Stimulated activated naive CD8-positive, alpha-beta T cell treated with anti-CD3 and anti-CD28 coated beads, Interleukin-15, Interleukin-2, amounts not matched to agents 100 U/mL and 50 U/mL, for 24 hours (primary cell): ENCODE measurements around the gene DRC3.
"Not testable (repeated sequence)": the region's sequence is repeated elsewhere in the genome, so short reads cannot be mapped to it uniquely, and the experiment has no call there.

Source experiments
- ATAC-seq: fragments of 150-1000 bp; cut with Tn5 transposase; one replicate; pipeline ENCODE4 v1.10.0; 2021
- DNase-seq: peaks from one replicate; pipeline ENCODE4 v3.0.0; 2021

DRC3 gene

DNA sequence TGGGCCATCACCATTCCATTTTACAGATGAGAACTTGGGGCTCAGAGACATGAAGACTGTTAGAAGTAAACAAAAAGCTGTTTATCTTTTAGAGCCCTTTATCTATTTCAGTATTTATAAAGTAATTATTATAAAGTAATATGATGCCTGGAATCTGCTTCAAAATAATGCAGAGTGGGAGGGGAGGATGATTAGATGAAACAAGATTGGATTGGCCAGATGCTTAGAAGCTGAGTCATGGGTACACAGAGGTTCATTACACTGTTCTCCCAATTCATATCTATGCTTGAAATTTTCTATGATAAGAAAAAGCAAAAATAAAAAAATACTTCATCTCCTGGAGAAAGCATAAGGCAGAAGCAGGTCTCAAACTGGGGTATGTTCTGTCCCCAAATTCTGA lies 29.8 kb upstream of the DRC3 start:
- no peak for ATAC-seq
- no peak for DNase-seq

DNA sequence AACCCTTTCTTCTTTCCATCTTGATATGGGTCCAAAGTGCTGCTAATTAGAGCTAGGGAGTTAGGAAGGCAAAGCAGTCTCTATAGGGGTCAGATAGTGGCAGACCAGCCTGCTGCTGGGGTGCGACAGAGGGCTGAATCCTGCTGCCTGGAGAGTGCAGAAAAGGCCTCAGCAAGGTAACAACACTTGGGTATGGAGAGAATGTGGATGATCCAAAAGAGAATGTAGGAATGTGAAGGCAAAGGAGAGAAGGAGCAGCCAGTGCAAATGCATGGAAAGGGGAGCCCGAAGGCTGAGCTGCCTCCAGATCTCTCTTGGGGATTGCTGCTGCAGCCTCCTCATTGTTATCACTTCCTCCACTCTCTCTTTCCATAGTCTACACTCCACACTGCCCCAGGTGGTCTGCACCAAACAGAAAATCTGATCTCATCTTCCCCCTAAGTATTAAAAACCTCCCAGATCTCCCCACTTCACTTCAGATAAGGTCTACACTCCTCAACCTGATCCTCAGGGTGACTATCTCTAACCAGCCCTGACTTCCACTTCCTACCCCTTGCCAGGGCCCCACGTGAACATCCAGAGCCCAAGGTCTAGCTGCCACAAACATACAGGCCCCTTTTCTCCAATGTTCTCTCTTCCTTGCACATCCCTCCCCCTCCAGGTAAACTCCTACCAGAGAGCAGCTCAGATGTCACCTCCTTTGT lies 29.2 kb upstream of the DRC3 start:
- DNase-seq (no peak), ATAC-seq (no peak)

DNA sequence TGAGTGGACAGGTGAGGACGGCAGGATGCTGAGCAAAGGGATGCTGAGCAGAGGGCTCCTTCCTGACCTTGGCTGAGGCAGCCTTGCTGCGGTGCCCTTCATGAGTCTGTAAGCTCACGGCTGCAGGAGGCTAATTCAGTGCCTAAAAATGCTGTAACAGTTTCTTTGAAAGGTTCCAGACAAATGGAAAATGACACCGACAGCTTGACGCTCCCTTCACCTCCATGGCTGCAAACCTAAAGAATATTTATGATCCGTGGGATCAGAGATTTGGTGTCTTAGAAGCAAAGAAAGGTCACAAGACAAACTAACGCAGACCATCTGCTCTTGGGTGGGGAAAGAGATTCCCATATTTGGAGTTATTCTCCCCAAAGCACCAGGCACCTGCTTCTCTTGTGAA lies 28.4 kb upstream of the DRC3 start:
- no peak for DNase-seq
- ATAC-seq: no peak

DNA sequence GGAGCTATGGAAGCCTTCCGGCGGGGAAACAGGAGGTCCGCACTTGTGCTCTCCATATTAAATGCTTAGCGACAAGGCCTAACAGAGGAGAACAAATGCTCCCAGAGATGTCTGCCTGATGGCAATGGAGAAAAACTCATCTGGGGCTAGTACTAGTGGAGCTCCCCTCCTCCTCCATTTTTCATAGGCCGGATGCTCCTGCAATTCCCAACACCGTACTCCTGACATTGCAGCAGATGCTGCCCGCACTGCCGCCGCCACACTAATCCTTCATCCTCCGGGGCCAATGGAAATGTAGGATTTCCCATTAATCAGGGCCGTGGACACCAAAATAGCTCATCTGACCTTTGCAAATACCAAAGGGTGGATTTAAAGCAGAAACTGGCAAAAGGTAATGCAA lies 27.9 kb upstream of the DRC3 start:
- no peak for DNase-seq

DNA sequence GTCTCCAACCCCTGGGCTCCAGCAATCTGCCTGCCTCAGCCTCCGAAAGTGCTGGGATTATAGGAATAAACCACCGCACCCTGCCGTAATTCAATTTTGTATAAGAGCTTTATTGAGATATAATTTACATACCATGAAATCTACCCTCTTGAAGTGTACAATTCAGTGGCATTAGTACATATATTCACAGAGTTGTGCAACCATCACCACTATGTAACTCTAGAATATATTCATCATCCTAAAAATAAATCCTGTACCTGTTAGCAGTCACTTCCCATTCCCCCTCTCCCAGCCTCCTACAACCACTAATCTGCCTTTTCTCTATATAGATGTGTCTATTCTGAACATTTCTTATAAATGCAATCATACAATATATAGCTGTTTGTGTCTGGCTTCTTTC lies 26.6 kb upstream of the DRC3 start:
- ATAC-seq: no peak

More for the DNA sequence above, 27.9 kb upstream of the DRC3 start:
- no peak for ATAC-seq

DNA sequence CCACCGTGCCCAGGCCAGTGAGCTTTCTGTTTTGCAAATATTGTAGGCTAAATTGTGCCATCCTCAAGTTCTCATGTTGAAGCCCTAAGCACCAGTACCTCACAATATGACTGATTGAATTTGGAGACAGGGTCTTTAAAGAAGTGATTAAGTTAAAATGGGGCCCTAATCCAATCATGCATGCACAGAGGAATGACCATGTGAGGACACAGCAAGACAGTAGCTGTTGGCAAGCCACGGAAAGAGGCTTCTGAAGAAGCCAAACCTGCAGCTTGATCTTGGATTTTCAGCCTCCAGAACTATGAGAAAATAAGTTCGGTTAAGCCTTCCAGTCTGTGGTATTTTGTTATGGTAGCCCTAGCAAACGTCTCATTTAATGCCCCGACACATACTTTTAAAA lies 25.4 kb upstream of the DRC3 start:
- ATAC-seq: no peak
- DNase-seq: no peak

More for the DNA sequence above, 26.6 kb upstream of the DRC3 start:
- DNase-seq: no peak

DNA sequence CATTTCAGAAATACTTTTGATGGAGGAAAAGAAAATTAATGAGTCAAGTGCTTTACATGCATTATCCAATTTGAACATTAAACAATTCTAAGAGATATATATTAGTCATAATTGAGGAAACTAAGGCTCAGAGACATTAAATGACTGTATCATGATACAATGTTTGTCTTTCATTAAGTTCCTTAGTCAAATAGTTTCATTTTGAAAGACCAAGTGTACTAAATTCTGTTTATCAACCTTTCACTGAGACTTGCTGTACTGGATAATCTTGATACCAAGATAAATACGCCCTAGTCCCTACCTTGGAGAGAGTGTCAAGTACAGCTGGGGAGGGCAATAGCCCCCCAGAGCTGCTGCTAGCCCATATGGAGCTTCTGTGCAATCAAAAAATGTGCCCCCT lies 24.7 kb upstream of the DRC3 start:
- DNase-seq: no peak
- ATAC-seq: peak; percentile 46

DNA sequence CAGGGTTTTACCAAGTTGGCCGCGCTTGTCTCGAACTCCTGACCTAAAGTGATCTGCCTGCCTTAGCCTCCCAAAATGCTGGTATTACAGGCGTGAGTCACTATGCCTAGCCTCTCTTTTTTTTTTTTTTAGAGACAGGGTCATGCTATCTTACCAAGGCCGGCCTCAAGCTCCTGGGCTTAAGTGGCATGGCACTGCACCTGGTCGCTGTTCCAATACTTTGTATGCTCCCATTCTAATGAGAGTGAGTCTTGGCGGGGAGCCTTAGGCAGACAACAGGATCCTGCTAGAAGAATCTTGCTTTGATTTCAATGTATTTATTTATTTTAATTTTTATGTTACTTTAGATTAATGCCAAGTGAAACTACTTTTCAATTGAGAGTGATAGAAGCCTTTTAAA lies 22.3 kb upstream of the DRC3 start:
- ATAC-seq: no peak
- DNase-seq: no peak

DNA sequence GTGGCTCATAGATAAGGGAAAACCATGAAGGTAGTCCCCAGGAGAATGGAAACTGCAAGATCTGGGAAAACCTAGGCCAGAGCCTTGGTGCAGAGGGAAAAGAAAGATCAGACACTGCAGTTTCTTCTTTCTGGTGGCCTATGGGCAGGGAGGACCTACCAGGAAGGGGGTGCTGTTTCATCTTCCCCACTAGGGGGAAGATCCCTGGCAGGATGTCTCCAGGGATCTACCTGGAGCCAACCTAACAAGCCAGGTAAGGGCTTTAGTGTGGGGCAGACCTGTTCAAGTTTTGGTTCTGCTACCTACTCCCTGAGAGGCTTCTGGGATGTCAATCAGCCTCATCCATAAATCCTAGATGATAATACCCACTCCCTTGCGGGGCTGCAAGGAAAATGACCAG lies 21.9 kb upstream of the DRC3 start:
- no peak for DNase-seq
- no peak for ATAC-seq

DNA sequence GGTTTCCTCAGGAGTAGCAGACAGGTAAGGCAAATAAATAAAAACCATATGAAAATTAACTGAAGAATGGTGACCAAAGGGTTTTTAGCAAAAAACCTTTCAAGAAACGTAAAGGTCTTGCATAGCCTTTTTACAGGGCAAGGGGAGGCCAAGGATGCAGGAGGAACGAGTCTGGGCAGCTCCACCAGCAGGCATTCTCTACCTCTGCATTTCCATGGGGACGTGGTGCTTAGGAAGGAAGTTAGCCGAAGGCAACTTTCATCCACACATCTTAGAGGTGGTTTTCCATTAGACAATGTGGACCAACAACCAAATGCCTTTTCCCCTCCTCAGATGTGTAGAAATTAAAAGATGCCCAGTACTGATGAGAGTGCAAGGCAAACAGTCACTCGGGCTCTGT lies 21.1 kb upstream of the DRC3 start:
- ATAC-seq (no peak), DNase-seq (no peak)

DNA sequence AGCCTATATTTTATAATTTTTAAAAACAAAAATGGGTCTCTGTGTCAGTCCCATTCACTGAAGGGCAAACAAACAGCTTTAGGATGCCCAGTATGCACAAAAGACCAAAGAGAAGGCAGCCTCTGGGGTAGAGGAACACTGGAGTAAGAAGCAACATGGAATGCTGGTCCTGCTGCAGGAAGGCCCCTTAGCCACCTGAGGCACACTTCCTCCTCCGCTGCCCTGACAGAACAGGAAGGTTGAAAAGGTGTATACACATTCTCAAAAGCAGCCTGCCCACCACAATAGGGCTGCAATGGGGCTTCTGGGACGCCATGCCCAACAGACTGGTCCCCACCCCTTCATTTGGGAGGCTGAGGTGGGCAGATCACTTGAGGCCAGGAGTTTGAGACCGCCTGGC lies 20.0 kb upstream of the DRC3 start:
- ATAC-seq (no peak), DNase-seq (no peak)

DNA sequence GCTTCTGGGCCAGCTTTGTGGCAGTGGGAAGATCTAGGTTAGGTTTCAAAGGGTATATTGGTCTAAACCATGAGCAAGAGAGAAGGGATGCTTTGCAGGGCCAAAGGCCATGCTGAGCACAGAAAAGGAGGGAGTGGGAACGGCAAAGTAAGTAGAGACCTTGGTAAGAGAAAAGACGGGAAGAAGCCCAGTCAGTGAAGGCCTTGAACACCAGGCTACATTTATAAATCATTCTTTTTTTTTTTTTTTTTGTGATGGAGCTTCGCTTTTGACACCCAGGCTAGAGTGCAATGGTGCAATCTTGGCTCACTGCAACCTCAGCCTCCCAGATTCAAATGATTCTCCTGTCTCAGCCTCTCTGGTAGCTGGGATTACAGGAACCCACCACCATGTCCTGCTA lies 18.6 kb upstream of the DRC3 start:
- ATAC-seq (no peak), DNase-seq (no peak)

DNA sequence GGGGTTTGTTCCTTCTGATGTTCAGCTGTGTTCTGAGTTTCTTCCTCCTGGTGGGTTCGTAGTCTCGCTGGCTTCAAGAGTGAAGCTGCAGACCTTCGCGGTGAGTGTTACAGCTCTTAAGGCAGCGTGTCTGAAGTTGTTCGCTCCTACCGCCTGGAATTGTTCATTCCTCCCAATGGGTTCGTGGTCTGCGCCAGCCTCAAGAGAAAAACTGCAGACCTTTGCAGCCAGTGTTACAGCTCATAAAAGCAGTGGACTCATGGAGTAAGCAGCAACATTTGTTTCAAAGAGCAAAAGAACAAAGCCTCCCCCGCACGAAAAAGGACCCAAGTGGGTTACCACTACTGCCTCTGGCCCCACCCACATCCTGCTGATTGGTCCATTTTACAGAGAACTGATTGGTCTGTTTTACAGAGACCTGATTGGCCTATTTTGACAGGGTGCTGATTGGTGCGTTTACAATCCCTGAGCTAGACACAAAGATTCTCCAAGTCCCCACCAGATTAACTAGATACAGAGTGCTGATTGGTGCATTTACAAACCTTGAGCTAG lies 16.8 kb upstream of the DRC3 start:
- DNase-seq: peak; percentile 52
- ATAC-seq: not testable (repeated sequence)

DNA sequence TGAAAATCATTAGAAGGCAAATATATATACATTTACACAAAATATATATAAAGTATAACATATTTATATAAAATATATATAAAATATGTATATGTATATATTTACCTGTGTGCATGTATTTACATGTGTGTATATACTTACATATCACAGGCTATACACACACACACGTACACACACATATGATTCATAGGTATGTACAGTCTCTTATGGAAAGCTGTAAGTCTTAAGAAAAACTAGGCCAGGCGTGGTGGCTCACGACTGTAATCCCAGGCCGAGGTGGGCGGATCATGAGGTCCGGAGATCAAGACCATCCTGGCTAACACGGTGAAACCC lies 15.1 kb upstream of the DRC3 start:
- ATAC-seq (no peak), DNase-seq (no peak)

DNA sequence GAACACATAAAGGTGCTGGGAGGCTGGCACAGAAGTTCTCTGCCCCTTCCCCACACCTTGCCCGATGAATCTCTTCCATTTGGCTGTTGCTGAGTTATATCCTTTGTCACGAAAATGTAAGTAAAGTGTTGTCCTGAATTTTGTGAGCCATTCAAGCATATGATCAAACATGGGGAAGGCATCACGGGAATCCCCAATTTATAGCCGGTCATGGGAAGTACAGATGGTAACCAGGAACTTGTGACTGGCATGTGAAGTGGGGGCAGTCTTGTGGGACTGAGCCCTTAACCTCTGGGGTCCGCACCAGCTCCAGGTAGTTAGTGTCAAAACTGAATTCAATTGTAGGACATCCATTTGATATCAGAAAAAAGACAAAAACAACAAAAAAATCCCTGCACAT lies 13.7 kb upstream of the DRC3 start:
- ATAC-seq: no peak

DNA sequence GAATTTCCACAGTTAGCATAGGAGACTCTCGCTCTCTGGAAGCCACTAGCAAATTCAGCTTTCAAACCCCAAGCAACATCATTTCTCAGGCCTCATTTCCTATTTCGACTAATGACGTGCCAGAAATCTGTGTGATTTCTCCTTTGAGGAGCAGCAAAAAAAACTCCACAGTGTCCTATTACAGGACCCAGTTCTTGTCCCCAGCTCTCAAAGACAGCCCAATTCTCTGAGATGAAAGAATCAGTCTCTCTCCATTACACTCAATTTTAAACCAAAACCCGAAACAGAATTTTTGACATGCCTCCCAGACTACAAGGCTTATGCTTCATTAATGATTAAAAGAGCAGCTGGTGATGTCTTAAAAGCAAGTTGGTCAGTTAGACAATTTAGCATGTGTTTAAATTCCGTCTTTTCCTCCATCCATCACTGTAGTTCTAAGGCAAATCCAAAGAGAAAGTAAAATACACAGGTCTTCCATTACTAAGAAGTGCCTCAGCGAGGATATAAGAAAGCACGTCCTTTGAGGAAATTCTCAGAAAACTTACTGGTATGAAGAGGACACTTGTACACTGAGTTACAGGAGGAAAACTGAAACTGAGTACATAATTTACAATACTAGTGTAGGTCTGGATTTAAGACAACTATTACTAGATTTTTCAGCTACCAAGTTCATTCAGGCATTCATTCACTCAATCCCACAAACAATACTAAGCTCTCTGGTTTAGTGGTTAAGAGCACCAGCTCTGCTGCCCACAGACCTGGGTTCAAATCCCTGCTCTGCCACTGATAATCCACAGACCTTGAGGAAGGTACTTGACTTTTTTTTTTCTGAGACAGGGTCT lies 12.9 kb upstream of the DRC3 start:
- peak; percentile 31 for ATAC-seq
- DNase-seq: peak; percentile 51

More for the DNA sequence above, 13.7 kb upstream of the DRC3 start:
- DNase-seq: no peak

DNA sequence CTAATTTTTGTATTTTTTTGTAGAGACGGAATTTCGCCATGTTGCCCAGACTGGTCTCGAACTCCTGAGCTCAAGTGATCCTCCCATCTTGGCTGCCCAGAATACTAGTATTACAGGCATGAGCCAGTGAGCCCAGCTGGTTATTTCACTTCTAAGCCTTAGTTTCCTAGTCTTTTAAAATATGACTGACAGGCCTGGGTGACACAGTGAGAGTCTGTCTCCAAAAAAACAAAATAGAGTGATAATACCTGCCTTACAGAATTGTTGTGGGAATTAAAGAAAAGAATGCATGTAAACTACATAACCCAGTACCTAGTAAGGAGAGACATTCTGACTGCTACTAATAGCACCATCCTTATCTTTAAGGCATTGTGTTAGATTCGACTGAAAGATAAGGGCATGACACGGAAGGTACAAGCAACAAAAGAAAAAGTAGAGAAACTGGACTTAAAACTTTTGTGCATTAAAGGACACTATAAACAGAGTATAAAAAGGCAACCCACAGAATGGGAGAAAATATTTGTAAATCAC lies 12.1 kb upstream of the DRC3 start:
- ATAC-seq: no peak
- DNase-seq: no peak

DNA sequence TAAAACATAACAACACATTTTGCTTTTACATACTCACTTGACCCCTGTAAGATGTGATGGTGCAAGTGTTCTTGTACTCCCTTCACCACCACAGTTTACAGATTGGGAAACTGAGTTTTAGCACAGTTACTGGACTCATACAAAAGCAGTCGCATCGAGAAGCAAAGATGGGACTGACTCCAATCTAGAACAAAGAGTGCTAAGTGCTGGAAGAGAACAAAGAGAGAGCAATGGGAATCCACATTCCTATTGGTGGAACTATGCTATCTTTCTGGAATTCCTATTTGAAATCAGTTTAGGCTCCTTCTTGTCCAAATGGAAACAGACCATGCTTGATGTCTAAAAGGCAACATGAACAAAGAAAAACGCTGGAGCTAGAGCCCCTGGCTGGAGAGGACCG lies 9.6 kb upstream of the DRC3 start:
- DNase-seq: no peak
- no peak for ATAC-seq

DNA sequence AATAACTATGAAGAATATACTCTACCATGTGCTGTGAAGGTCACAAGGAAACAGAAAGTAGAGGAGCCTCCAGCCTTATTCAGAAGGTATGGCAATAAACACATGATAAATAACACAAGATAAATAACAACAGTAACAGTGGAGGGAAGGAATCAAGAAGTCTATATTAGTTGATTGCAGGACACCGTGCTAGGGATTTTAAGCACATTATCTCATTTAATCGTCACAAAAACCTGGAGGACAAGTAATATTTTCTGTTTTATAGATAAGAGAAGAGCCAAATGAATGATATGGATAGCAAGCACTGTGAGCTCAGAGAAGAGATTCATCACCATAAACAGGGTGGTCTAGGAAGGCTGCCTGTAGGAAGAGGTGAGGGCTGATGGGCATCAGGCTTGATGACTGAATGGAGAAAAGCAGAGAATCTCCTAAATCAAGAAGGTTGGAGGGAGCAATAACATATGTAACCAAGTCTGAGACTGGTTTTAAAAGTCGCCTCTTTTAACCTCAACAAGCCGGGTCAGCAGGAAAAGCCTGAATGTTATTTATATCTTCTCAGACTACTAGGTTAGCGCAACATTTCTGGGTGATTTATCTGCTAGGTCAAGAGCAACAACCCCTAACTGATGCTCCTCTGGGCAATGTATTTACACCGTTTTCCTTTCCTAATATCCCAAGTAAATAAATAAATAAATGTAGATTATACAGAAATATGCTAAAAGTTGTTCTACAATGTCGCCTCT lies 8.8 kb upstream of the DRC3 start:
- DNase-seq (no peak), ATAC-seq (no peak)

DNA sequence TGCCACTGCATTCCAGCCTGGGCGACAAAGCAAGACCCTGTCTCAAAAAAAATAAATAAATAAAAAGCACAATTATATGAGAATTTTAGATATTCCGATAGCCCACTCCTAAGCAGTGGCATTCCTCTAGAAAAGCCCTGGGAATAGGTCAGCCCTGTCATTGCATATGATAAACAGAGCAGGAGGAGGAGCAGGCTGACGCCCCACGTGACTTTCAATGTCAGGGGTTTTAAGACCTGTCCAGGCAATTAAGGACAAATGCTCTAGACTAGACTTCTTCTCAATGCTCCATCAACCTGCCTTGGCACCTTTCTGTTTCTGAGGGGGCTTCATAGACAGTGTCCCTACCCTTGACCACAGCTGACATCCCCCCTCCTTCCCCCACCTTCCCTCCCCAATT lies 8.0 kb upstream of the DRC3 start:
- no peak for DNase-seq
- ATAC-seq: no peak

DNA sequence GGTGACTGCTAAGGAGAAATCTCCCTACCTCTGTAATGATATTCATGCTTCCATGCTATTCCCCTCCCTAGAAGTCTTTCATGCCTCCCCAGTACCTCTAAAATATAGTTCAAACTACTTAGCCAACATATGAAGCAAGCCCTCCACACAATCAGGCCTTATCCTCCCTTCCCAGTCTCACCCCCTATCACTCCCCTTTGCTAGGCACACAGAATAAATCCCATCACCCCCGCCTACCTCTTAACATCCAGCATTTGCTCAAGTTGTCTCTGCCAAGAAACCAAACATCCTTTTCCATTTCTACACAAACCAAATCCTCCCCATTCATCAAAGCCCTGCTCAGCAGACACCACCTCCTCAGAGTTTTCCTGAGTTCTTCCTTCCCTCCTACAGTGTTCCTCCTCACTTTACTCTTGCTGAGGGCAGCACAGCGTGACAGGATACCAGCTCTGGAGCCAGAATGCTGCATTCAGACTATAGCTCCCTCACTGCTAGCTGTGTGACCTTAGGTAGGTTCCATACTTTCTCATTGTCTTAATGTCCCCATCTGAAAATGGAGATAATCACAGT lies 7.4 kb upstream of the DRC3 start:
- no peak for ATAC-seq
- DNase-seq: no peak

DNA sequence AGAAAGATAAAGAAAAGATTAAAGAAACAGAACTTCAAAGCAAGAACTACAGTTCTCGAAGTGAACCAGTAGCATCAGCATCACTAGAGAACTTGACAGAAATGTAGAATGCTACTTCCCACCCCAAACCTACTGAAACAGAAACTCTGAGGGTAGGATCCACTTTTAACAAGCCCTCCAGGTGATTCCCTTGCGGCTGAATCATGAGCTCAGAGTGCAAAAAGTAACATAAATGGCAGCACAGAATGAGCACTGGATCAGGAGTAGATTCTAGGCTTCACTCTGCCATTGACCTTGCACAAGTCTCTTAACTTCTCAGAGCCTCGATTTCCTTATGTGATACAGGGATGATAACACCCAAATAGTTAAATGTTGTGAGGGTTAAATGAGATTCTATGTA lies 6.3 kb upstream of the DRC3 start:
- DNase-seq: no peak
- ATAC-seq: peak; percentile 47
